ENCODE results near the gene CALCOCO2.
A peak's percentile ranks its signal among the peaks of the same experiment; 100 is the strongest.
"Not testable (repeated sequence)": the region's sequence is repeated elsewhere in the genome, so short reads cannot be mapped to it uniquely, and the experiment has no call there.

Gene CALCOCO2

GRCh38 chr17:48825446-48826381 is 5.1 kb upstream of the CALCOCO2 start:
- no peak for DNase-seq

- no peak for DNase-seq
Observed at GRCh38 chr17:48831549-48831883, 681 bp downstream of the CALCOCO2 start.

GRCh38 chr17:48834973-48835372 is 4.1 kb downstream of the CALCOCO2 start:
- DNase-seq = no peak

GRCh38 chr17:48835971-48836370 is 5.1 kb downstream of the CALCOCO2 start:
- no peak for DNase-seq

- not testable (repeated sequence) for DNase-seq
Observed at GRCh38 chr17:48837458-48837857, 6.6 kb downstream of the CALCOCO2 start.

GRCh38 chr17:48840441-48840840 is 9.6 kb downstream of the CALCOCO2 start:
- no peak for DNase-seq

GRCh38 chr17:48841395-48841831 is 10.6 kb downstream of the CALCOCO2 start:
- no peak for DNase-seq

- no peak for DNase-seq
Observed at GRCh38 chr17:48842746-48843145, 11.9 kb downstream of the CALCOCO2 start.

GRCh38 chr17:48843187-48843900 is 12.5 kb downstream of the CALCOCO2 start:
- no peak for DNase-seq

- DNase-seq = peak; percentile 29
Observed at GRCh38 chr17:48850792-48851323, 20.0 kb downstream of the CALCOCO2 start.

GRCh38 chr17:48854774-48855476 is 24.1 kb downstream of the CALCOCO2 start:
- no peak for DNase-seq

- DNase-seq = no peak
Observed at GRCh38 chr17:48856122-48856821, 25.4 kb downstream of the CALCOCO2 start.

- peak; percentile 18 for DNase-seq
Observed at GRCh38 chr17:48860034-48860433, 29.2 kb downstream of the CALCOCO2 start.

GRCh38 chr17:48860456-48860855 is 29.6 kb downstream of the CALCOCO2 start:
- no peak for DNase-seq

- no peak for DNase-seq
Observed at GRCh38 chr17:48868916-48869500, 38.2 kb downstream of the CALCOCO2 start.

- no peak for DNase-seq
Observed at GRCh38 chr17:48869821-48870318, 39.0 kb downstream of the CALCOCO2 start.

- DNase-seq = peak; percentile 46
Observed at GRCh38 chr17:48871035-48871550, 40.3 kb downstream of the CALCOCO2 start.

- peak; percentile 93 for DNase-seq
Observed at GRCh38 chr17:48871551-48872351, 40.9 kb downstream of the CALCOCO2 start.

- not testable (repeated sequence) for DNase-seq
Observed at GRCh38 chr17:48872409-48872808, 41.6 kb downstream of the CALCOCO2 start.

- DNase-seq = no peak
Observed at GRCh38 chr17:48873209-48873608, 42.4 kb downstream of the CALCOCO2 start.

All from DMS53 (cell line).